ENCODE measurements around the gene CERS2. TPM values are rescaled to one million over a fixed set of nuclear protein-coding genes. Genes with fewer than 3 reads are reported as not detected.

Gene CERS2
- total RNA-seq, 2 experiments from 2014 or later: 153 to 160 TPM

DNA sequence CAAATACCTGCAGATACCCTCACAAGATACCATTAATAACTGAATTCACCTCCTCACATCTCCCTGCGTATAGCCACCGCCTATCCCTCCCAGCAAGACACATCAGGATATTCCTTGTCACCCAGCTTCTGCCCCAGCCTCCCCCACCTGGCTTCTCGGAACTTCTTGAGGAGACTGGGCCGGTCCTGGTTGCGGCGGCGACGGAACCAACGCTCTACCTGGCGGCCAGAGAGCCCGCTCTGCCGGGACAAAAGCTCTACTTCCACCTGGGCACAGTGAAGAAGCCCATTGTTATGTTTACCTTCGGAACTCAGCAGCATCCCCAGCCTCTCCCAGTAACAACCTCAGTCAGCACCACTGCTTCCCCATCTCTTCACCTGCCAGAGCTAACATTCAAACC is 6.7 kb downstream of the CERS2 start:
- ChIA-PET POLR2A (interaction anchor here (0.6 kb wide), 1 partner anchor 103 kb away, joined by 3 read pairs; no protein-coding TSS in a partner anchor), CTCF (no interaction called here)
- no peak for DNase-seq
- H3K4me1 Mint-ChIP-seq (ENCODE audit: low read depth): peaks cover 33% of the 10 kb centered on the region
- H3K27ac Mint-ChIP-seq: no peak overlapping the region
- H3K27me3 Mint-ChIP-seq: no peaks in the 10 kb centered on the region
- H3K36me3 Mint-ChIP-seq: peaks cover 45% of the 10 kb centered on the region
- intact Hi-C loops (cut with micrococcal nuclease): no loop called here
- H3K4me3 Mint-ChIP-seq: no peak overlapping the region
- H3K9me3 Mint-ChIP-seq: no peaks in the 10 kb centered on the region

- H3K27me3 Mint-ChIP-seq: no peaks in the 10 kb centered on the region
- CTCF ChIA-PET: interaction anchor here (0.6 to 1.4 kb wide), 4 partner anchors 13 to 33 kb away, joined by 3 to 6 read pairs (median 4); no protein-coding TSS in a partner anchor
- peaks cover 59% of the 10 kb centered on the region for H3K36me3 Mint-ChIP-seq
- DNase-seq: no peak
- intact Hi-C loops (cut with micrococcal nuclease): no loop called here
- H3K4me1 Mint-ChIP-seq (ENCODE audit: low read depth): peaks cover 25% of the 10 kb centered on the region
- POLR2A ChIA-PET: interaction anchor here (0.9 to 1.0 kb wide), 2 partner anchors 8 to 40 kb away, joined by 3 read pairs; partner anchors contain the start of gene SETDB1
- H3K4me3 Mint-ChIP-seq: no peak overlapping the region
- H3K9me3 Mint-ChIP-seq: no peaks in the 10 kb centered on the region
- peak overlapping the region; percentile 23 for H3K27ac Mint-ChIP-seq
These were observed 8.6 kb downstream of the CERS2 start for GRCh38 chr1:150966011-150966410.

DNA sequence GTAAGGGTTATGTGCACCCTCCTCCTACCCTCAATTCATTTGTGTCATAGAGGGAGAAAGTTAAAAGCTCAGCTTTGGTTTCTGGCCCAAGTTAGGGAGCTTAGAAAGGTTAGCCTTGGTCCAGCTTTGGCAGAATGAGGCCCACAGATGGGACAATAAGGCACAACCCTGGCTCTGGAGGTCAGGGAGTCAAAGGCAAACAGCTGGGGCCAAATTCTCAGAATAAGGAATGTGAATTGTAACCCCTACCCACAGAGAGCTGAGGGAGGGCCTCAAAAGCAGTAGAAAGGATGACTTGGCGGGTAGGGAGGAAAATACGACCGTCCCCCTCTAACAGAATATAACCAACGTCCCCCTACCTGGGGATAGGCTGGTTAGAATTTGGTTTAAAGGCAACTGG is 9.0 kb downstream of the CERS2 start:
- DNase-seq: no peak
- ChIA-PET POLR2A (interaction anchor here (0.9 to 1.0 kb wide), 2 partner anchors 8 to 39 kb away, joined by 3 read pairs; partner anchors contain the start of gene SETDB1), CTCF (interaction anchor here (1.0 to 1.4 kb wide), 4 partner anchors 14 to 191 kb away, joined by 3 to 6 read pairs (median 4); partner anchors contain the start of gene TNFAIP8L2)
- Mint-ChIP-seq H3K9me3 (no peaks in the 10 kb centered on the region), H3K4me3 (no peak overlapping the region), H3K27me3 (no peaks in the 10 kb centered on the region), H3K27ac (no peak overlapping the region), H3K4me1 (ENCODE audit: low read depth) (peaks cover 21% of the 10 kb centered on the region), H3K36me3 (peaks cover 60% of the 10 kb centered on the region)
- intact Hi-C loops (cut with micrococcal nuclease): no loop called here

DNA sequence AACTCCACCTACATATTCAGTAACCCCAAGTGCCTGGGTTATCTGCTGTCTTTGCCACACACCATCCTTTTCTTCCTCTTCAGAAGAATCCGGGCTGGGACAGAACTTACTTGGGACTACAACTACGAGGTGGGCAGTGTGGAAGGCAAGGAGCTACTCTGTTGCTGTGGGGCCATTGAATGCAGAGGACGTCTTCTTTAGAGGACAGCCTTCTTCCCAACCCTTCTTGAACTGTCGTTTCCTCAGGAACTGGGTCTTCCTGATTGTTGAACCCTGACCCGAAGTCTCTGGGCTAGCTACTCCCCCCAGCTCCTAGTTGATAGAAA is 10.5 kb downstream of the CERS2 start:
- CTCF ChIA-PET: no interaction called here
- no peak overlapping the region for H3K4me3 Mint-ChIP-seq
- no peaks in the 10 kb centered on the region for H3K9me3 Mint-ChIP-seq
- no peak overlapping the region for H3K27ac Mint-ChIP-seq
- H3K27me3 Mint-ChIP-seq: no peaks in the 10 kb centered on the region
- no peak for DNase-seq
- intact Hi-C loops (cut with micrococcal nuclease): no loop called here
- POLR2A ChIA-PET: no interaction called here
- peaks cover 12% of the 10 kb centered on the region for H3K4me1 Mint-ChIP-seq (ENCODE audit: low read depth)
- H3K36me3 Mint-ChIP-seq: peaks cover 68% of the 10 kb centered on the region

GRCh38 chr1:150963321-150964163 is 11.1 kb downstream of the CERS2 start:
- CTCF ChIA-PET: interaction anchor here (1.4 to 1.6 kb wide), 2 partner anchors 12 to 18 kb away, joined by 5 read pairs; no protein-coding TSS in a partner anchor

GRCh38 chr1:150961756-150962155 is 12.9 kb downstream of the CERS2 start:
- H3K9me3 Mint-ChIP-seq: no peaks in the 10 kb centered on the region
- ChIA-PET CTCF (interaction anchor here (0.8 to 1.6 kb wide), 2 partner anchors 17 to 19 kb away, joined by 4 to 5 read pairs; no protein-coding TSS in a partner anchor), POLR2A (no interaction called here)
- H3K36me3 Mint-ChIP-seq: peaks cover 55% of the 10 kb centered on the region
- peaks cover 20% of the 10 kb centered on the region for H3K4me1 Mint-ChIP-seq (ENCODE audit: low read depth)
- no peak overlapping the region for H3K4me3 Mint-ChIP-seq
- DNase-seq: no peak
- peak overlapping the region; percentile 79 for H3K27ac Mint-ChIP-seq
- no peaks in the 10 kb centered on the region for H3K27me3 Mint-ChIP-seq
- intact Hi-C loops (cut with micrococcal nuclease): no loop called here

More at GRCh38 chr1:150963321-150964163, 11.1 kb downstream of the CERS2 start:
- POLR2A ChIA-PET: no interaction called here
- Mint-ChIP-seq H3K4me1 (ENCODE audit: low read depth) (peaks cover 11% of the 10 kb centered on the region), H3K36me3 (peaks cover 64% of the 10 kb centered on the region), H3K9me3 (no peaks in the 10 kb centered on the region), H3K27ac (peak overlapping the region; percentile 15), H3K27me3 (no peaks in the 10 kb centered on the region), H3K4me3 (no peak overlapping the region)
- intact Hi-C loops (cut with micrococcal nuclease): no loop called here
- DNase-seq: no peak

- Mint-ChIP-seq H3K4me3 (no peak overlapping the region), H3K27ac (no peak overlapping the region), H3K9me3 (no peaks in the 10 kb centered on the region), H3K36me3 (peaks cover 46% of the 10 kb centered on the region), H3K4me1 (ENCODE audit: low read depth) (peaks cover 20% of the 10 kb centered on the region), H3K27me3 (no peaks in the 10 kb centered on the region)
- no peak for DNase-seq
- intact Hi-C loops (cut with micrococcal nuclease): no loop called here
- ChIA-PET CTCF (no interaction called here), POLR2A (no interaction called here)
These were observed 14.0 kb downstream of the CERS2 start for GRCh38 chr1:150960646-150961045.

DNA sequence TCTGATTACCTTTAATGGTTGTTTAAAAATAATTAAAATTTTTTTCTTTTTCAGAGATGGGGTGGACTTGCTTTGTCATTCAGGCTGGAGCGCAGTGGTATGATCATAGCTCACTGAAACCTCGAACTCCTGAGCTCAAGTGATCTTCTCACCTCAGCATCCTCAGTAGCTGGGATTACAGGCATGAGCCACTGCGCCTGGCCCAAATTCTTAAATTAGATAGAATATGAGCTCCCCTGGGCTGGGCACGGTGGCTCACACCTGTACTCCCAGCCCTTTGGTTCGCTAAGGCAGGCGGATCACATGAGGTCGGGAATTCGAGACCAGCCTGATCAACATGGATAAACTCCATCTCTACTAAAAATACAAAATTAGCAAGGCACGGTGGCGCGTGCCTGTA is 17.0 kb downstream of the CERS2 start:
- H3K4me1 Mint-ChIP-seq (ENCODE audit: low read depth): peaks cover 20% of the 10 kb centered on the region
- peaks cover 39% of the 10 kb centered on the region for H3K36me3 Mint-ChIP-seq
- POLR2A ChIA-PET: no interaction called here
- no peaks in the 10 kb centered on the region for H3K9me3 Mint-ChIP-seq
- H3K27me3 Mint-ChIP-seq: no peaks in the 10 kb centered on the region
- H3K4me3 Mint-ChIP-seq: no peak overlapping the region
- CTCF ChIA-PET: interaction anchor here (0.7 to 1.3 kb wide), 3 partner anchors 22 to 92 kb away, joined by 3 to 4 read pairs (median 3); no protein-coding TSS in a partner anchor
- intact Hi-C loops (cut with micrococcal nuclease): no loop called here
- no peak for DNase-seq
- H3K27ac Mint-ChIP-seq: peak overlapping the region; percentile 77

DNA sequence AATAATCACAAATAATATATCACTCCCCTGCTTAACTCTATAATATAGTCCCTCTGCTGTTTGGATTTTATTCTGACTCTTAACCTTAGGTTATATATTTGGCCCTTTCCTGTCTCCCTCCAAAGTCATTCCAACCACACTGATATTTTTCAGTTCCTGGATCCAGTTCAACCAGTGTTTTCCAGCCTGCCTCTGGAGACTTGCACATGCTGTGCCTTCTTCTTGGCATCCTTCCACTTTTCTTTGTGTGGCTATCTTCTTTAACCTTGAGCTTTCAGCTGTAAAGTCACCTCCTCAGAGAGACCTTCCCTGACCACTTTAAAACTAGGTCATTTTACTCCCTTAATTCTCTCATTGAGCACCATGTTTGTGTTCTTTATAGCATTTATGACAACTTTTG is 19.4 kb downstream of the CERS2 start:
- DNase-seq: no peak
- intact Hi-C loops (cut with micrococcal nuclease): no loop called here
- H3K27me3 Mint-ChIP-seq: no peaks in the 10 kb centered on the region
- H3K9me3 Mint-ChIP-seq: no peaks in the 10 kb centered on the region
- no peak overlapping the region for H3K4me3 Mint-ChIP-seq
- H3K4me1 Mint-ChIP-seq (ENCODE audit: low read depth): peaks cover 9% of the 10 kb centered on the region
- POLR2A ChIA-PET: no interaction called here
- H3K36me3 Mint-ChIP-seq: peaks cover 40% of the 10 kb centered on the region
- CTCF ChIA-PET: no interaction called here
- no peak overlapping the region for H3K27ac Mint-ChIP-seq

- Mint-ChIP-seq H3K27ac (no peak overlapping the region), H3K9me3 (no peaks in the 10 kb centered on the region), H3K36me3 (peaks cover 40% of the 10 kb centered on the region), H3K4me3 (no peak overlapping the region), H3K4me1 (ENCODE audit: low read depth) (peaks cover 9% of the 10 kb centered on the region), H3K27me3 (no peaks in the 10 kb centered on the region)
- no peak for DNase-seq
- CTCF ChIA-PET: no interaction called here
- POLR2A ChIA-PET: no interaction called here
- intact Hi-C loops (cut with micrococcal nuclease): no loop called here
These were observed 19.9 kb downstream of the CERS2 start for GRCh38 chr1:150954708-150955107.

DNA sequence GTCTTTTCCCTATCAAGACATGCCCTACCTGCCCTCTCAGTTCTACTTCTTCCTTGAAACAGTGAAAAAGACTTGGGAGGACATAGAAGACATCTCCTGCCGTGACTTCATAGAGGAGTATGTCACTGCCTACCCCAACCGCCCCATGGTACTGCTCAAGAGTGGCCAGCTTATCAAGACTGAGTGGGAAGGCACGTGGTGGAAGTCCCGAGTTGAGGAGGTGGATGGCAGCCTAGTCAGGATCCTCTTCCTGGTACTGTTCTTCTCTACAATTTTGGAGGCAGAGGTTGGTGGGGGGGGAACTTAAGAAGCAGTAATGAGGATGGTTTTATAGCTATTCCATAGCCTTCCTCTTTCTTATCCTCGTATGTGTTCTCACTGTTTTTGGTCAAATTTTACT is 29.8 kb downstream of the CERS2 start:
- Mint-ChIP-seq H3K36me3 (peaks cover 47% of the 10 kb centered on the region), H3K27ac (no peak overlapping the region), H3K9me3 (no peaks in the 10 kb centered on the region), H3K4me3 (no peak overlapping the region), H3K4me1 (ENCODE audit: low read depth) (no peaks in the 10 kb centered on the region), H3K27me3 (no peaks in the 10 kb centered on the region)
- intact Hi-C loops (cut with micrococcal nuclease): no loop called here
- ChIA-PET CTCF (no interaction called here), POLR2A (no interaction called here)
- DNase-seq: no peak

GRCh38 chr1:150931773-150932172 is 42.9 kb downstream of the CERS2 start:
- Mint-ChIP-seq H3K36me3 (peaks cover 64% of the 10 kb centered on the region), H3K27me3 (no peaks in the 10 kb centered on the region), H3K4me3 (no peak overlapping the region), H3K4me1 (ENCODE audit: low read depth) (peaks cover 17% of the 10 kb centered on the region), H3K27ac (no peak overlapping the region), H3K9me3 (peaks cover 7% of the 10 kb centered on the region)
- POLR2A ChIA-PET: no interaction called here
- CTCF ChIA-PET: interaction anchor here (1.0 to 2.6 kb wide), 2 partner anchors 10 to 64 kb away, joined by 3 to 10 read pairs; no protein-coding TSS in a partner anchor
- intact Hi-C loops (cut with micrococcal nuclease): no loop called here
- no peak for DNase-seq
